Keratinocyte (primary cell): ENCODE measurements around the gene BRINP3. TPM values are rescaled to one million over a fixed set of nuclear protein-coding genes. Genes with fewer than 3 reads are reported as not detected.

Experiments
- DNase-seq: peaks from one replicate; pipeline ENCODE4 v3.0.0-alpha.2; 2011; ENCODE audit warnings: low read depth, missing footprints, low spot score
- FAIRE-seq: peaks from 2 replicates; lab custom pipeline; 2011; peaks lifted over from hg19 to GRCh38; lab: Jason Lieb, UNC
- H2AFZ ChIP-seq: 2 replicates; pipeline ENCODE4 v1.6.0; 2012; ENCODE audit warnings: low read length, control low read depth, inconsistent platforms; ENCODE audit not compliant: control insufficient read depth
- H3K27ac ChIP-seq: 2 replicates; pipeline ENCODE4 v1.5.1; 2011; ENCODE audit warnings: low read length; ENCODE audit not compliant: control insufficient read depth, insufficient read depth
- H3K27me3 ChIP-seq: 3 replicates; pipeline ENCODE4 v1.6.0; 2011; ENCODE audit warnings: low read length; ENCODE audit not compliant: control insufficient read depth, insufficient read depth; ENCODE audit errors: extremely low read depth
- H3K36me3 ChIP-seq, 2 experiments: 2 replicates in 1 of 2; 3 replicates in 1 of 2; pipeline ENCODE4 v1.5.1; 2011; ENCODE audit warnings: low read length in 2 of 2, mild to moderate bottlenecking in 1 of 2; ENCODE audit not compliant: control insufficient read depth in 2 of 2, insufficient read depth in 2 of 2; ENCODE audit errors: extremely low read depth in 1 of 2
- H3K4me1 ChIP-seq: 3 replicates; pipeline ENCODE4 v1.5.1; 2011; ENCODE audit warnings: low read length; ENCODE audit not compliant: control insufficient read depth, insufficient read depth; ENCODE audit errors: extremely low read depth
- H3K4me2 ChIP-seq: 3 replicates; pipeline ENCODE4 v1.6.0; 2011; ENCODE audit warnings: low read depth, low read length; ENCODE audit not compliant: control insufficient read depth, insufficient read depth; ENCODE audit errors: extremely low read depth
- H3K4me3 ChIP-seq, 3 experiments: fragments of 200-600 bp in 1 of 3; sonication (generic) in 1 of 3; 2 replicates in 2 of 3; 3 replicates in 1 of 3; pipeline ENCODE4 v1.5.1; 2011 to 2016; ENCODE audit warnings: low read length in 3 of 3, mild to moderate bottlenecking in 3 of 3, control low read depth in 2 of 3, inconsistent platforms in 1 of 3, low read depth in 1 of 3, mixed read lengths in 1 of 3, mixed run types in 1 of 3, moderate library complexity in 1 of 3; ENCODE audit not compliant: control insufficient read depth in 2 of 3, insufficient read depth in 2 of 3; ENCODE audit errors: extremely low read depth in 1 of 3
- H3K79me2 ChIP-seq: 2 replicates; pipeline ENCODE4 v1.6.0; 2012; ENCODE audit warnings: low read length; ENCODE audit not compliant: control insufficient read depth, insufficient read depth
- H3K9ac ChIP-seq: 3 replicates; pipeline ENCODE4 v1.6.0; 2011; ENCODE audit warnings: low read length; ENCODE audit not compliant: control insufficient read depth, insufficient read depth; ENCODE audit errors: extremely low read depth
- H3K9me1 ChIP-seq: 3 replicates; pipeline ENCODE4 v1.6.0; 2011; ENCODE audit warnings: low read length; ENCODE audit not compliant: control insufficient read depth, insufficient read depth; ENCODE audit errors: extremely low read depth
- H3K9me3 ChIP-seq: 2 replicates; pipeline ENCODE4 v1.5.1; 2012; ENCODE audit warnings: low read depth, low read length; ENCODE audit not compliant: control insufficient read depth
- H4K20me1 ChIP-seq: 3 replicates; pipeline ENCODE4 v1.6.0; 2011; ENCODE audit warnings: low read length; ENCODE audit not compliant: control insufficient read depth, insufficient read depth; ENCODE audit errors: extremely low read depth
- EZH2 ChIP-seq: IDR thresholded peaks from one replicate; pipeline ENCODE4 v1.6.1; 2012; ENCODE audit warnings: inconsistent platforms, mild to moderate bottlenecking, low read length, moderate library complexity
- dilution Hi-C: fragments of 300-500 bp; cut with MboI; formaldehyde crosslinking; loops from one replicate; pipeline ENCODE4 v1.7.0; 2020; ENCODE audit warnings: low sequenced_read_pairs; ENCODE audit not compliant: extremely low pct_ligation_motif_present
- polyA plus RNA-seq, 5 experiments: library from polyadenylated mRNA; depleted of rRNA in 3 of 5; stranded (reverse) in 3 of 5; stranded (forward) in 1 of 5; unstranded in 1 of 5; fragments of >200 nt; gene quantifications; 1 replicate in 1 of 5; 2 replicates in 3 of 5; 3 replicates in 1 of 5; pipeline versions ENCODE4 v1.2.1 to v1.2.3, GENCODE V29; 2011 to 2012; ENCODE audit warnings: missing spikeins in 2 of 5, low read depth in 1 of 5, low replicate concordance in 1 of 5
- TF ChIP-seq, protein P1 (sequence below), 3 experiments: IDR thresholded peaks in 1 of 3; conservative IDR thresholded peaks in 1 of 3; optimal IDR thresholded peaks in 1 of 3; 2 replicates in 2 of 3; 3 replicates in 1 of 3; pipeline versions ENCODE3 to v1.5.1; 2011; ENCODE audit warnings: low read length in 3 of 3, mild to moderate bottlenecking in 3 of 3, moderate library complexity in 2 of 3, control low read depth in 1 of 3, inconsistent platforms in 1 of 3; ENCODE audit not compliant: insufficient read depth in 2 of 3; ENCODE audit errors: extremely low read depth in 1 of 3

BRINP3 gene
- polyA plus RNA-seq, 1 donor (not counting 4 experiments of a cell fraction or from before 2014, with no cell fraction given): not detected

DNA sequence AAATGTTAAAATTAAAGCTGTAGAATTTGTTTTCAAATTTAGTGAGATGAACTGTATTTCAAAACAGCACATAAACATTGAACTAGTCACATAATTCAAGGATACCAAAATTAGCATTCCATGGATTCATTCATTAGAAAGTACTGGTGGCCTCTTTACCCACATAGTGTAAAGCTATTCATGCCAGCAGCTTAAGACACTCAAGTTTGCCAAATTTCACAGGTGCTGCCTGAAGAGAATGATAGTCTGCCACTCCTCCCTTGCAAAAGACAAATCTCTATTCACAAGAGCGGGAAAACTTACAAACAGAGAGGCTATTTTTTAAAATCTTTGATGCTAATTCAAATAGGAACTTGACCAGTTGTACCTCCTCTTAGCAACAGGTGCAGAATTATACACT is 337.0 kb downstream of the BRINP3 start:
- no peaks in the 10 kb centered on the region for H3K27me3 ChIP-seq
- DNase-seq (no peak), FAIRE-seq (no peak)
- H3K9ac ChIP-seq: no peak overlapping the region
- no peak for TF ChIP-seq EZH2
- TF ChIP-seq, protein P1, sequence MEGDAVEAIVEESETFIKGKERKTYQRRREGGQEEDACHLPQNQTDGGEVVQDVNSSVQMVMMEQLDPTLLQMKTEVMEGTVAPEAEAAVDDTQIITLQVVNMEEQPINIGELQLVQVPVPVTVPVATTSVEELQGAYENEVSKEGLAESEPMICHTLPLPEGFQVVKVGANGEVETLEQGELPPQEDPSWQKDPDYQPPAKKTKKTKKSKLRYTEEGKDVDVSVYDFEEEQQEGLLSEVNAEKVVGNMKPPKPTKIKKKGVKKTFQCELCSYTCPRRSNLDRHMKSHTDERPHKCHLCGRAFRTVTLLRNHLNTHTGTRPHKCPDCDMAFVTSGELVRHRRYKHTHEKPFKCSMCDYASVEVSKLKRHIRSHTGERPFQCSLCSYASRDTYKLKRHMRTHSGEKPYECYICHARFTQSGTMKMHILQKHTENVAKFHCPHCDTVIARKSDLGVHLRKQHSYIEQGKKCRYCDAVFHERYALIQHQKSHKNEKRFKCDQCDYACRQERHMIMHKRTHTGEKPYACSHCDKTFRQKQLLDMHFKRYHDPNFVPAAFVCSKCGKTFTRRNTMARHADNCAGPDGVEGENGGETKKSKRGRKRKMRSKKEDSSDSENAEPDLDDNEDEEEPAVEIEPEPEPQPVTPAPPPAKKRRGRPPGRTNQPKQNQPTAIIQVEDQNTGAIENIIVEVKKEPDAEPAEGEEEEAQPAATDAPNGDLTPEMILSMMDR (optimal IDR thresholded peaks at IDR 0.05 in 1 of 3, IDR thresholded peaks at IDR 0.05 in 1 of 3, conservative IDR thresholded peaks at IDR 0.05 in 1 of 3; ENCODE audit: extremely low read depth in 1 of 3, insufficient read depth in 2 of 3, low read length in 3 of 3): no peak
- H3K36me3 ChIP-seq: no peaks in the 10 kb centered on the region
- H2AFZ ChIP-seq: no peak overlapping the region
- H4K20me1 ChIP-seq: no peaks in the 10 kb centered on the region
- no peak overlapping the region for H3K4me3 ChIP-seq
- no peaks in the 10 kb centered on the region for H3K79me2 ChIP-seq
- H3K9me3 ChIP-seq: no peaks in the 10 kb centered on the region
- no peaks in the 10 kb centered on the region for H3K4me1 ChIP-seq
- H3K27ac ChIP-seq: no peak overlapping the region
- H3K9me1 ChIP-seq: no peaks in the 10 kb centered on the region
- no peak overlapping the region for H3K4me2 ChIP-seq
- dilution Hi-C loops: no loop called here

DNA sequence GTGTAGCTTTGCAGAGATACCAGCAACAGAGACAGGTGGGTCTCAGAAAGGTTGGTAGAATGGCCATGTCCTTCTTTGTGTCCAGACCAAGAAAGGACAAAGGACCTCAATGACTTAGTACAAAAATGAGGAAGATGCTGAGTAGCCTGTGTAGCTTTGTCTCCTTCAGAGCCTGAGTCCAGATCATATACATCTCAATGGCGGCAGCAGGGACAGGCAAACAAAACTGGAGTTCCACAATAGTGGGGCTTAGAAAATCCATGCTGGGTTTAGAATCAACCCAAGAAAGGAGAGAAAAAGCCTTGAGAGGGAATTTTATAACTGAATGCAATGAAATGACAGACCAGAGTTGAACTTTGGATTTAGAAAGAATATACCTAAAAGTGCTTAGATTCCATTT is 339.0 kb downstream of the BRINP3 start:
- Histone ChIP-seq H3K4me3 (no peak overlapping the region), H3K27ac (no peak overlapping the region), H2AFZ (no peak overlapping the region), H3K4me1 (no peaks in the 10 kb centered on the region), H4K20me1 (no peaks in the 10 kb centered on the region), H3K9ac (no peak overlapping the region), H3K9me3 (no peaks in the 10 kb centered on the region), H3K27me3 (no peaks in the 10 kb centered on the region), H3K9me1 (no peaks in the 10 kb centered on the region), H3K79me2 (no peaks in the 10 kb centered on the region), H3K36me3 (no peaks in the 10 kb centered on the region), H3K4me2 (no peak overlapping the region)
- FAIRE-seq (no peak), DNase-seq (no peak)
- TF ChIP-seq EZH2: no peak
- TF ChIP-seq, protein P1 (optimal IDR thresholded peaks at IDR 0.05 in 1 of 3, IDR thresholded peaks at IDR 0.05 in 1 of 3, conservative IDR thresholded peaks at IDR 0.05 in 1 of 3; ENCODE audit: extremely low read depth in 1 of 3, insufficient read depth in 2 of 3, low read length in 3 of 3): no peak
- dilution Hi-C loops: no loop called here
